LNCAP (cell line): Measurements from ENCODE around the gene C19orf38.

Source experiments
- CTCF ChIP-seq: fragments of 450-650 bp; IDR thresholded peaks from 2 replicates; pipeline ENCODE4 v1.5.1; 2017; ENCODE audit warnings: mild to moderate bottlenecking

C19orf38 gene

DNA sequence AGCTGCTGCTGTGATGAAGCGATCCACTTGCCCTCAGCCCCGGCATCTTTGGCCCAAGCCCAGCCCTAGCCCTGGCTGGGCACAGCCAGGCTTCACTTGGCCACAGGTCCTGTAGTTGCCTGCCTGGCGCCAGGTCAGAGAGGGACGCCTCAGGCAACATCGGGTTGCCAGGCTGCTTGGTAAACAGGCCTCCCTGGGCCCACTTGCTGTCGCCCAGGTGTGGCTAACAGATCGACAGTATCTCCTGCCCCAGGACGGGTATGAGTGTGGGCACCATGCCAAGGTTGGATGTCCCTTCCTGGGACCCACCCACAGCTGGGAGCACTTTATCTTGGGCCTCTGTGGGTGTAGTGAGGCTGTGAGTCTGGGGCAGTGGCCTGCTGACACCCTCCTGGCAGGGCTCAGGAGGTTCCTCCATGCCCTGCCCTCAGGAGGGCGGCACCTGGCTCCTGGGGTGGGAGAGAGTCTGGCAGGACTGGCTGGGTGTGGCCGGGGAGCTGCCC lies 51.0 kb downstream of the C19orf38 start:
- no peak for TF ChIP-seq CTCF

GRCh38 chr19:10907925-10908324 lies 59.7 kb downstream of the C19orf38 start:
- TF ChIP-seq CTCF = no peak

GRCh38 chr19:10908380-10908960 lies 60.3 kb downstream of the C19orf38 start:
- no peak for TF ChIP-seq CTCF

DNA sequence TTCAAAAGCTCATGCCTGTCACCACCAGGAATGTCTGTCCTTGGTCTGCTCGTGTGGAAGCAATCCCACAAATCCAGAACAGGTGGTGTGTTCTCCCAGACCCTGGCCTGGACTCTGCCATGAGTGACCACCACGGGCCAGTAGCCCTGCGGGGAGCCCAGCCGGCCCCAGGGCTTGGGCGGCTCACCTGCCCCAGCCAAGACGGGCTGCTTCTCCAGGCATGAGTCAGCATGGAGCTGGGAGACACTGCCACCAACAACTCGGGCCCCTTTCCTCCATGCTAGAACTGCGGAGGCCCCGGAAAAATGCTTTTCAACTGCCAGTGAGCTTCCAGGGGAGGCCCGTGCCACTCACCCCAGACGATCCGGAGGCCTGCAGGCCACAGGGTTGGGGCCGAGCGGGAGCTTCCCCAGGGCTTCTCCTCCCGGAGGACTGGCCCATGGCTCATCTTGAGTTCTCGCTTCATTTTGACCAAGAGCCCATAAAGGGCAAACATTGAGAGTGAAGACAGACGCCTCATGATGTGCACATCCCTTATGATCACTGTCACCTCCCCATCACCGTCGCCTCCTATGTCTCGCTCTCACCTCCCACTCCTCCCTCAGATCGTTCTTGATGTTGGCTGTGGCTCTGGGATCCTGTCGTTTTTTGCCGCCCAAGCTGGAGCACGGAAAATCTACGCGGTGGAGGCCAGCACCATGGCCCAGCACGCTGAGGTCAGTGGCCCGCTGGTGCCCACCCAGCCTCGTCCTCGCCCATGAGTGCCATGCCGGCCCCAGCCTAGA lies 63.6 kb downstream of the C19orf38 start:
- TF ChIP-seq CTCF = no peak

GRCh38 chr19:10912619-10913018 lies 64.4 kb downstream of the C19orf38 start:
- no peak for TF ChIP-seq CTCF

DNA sequence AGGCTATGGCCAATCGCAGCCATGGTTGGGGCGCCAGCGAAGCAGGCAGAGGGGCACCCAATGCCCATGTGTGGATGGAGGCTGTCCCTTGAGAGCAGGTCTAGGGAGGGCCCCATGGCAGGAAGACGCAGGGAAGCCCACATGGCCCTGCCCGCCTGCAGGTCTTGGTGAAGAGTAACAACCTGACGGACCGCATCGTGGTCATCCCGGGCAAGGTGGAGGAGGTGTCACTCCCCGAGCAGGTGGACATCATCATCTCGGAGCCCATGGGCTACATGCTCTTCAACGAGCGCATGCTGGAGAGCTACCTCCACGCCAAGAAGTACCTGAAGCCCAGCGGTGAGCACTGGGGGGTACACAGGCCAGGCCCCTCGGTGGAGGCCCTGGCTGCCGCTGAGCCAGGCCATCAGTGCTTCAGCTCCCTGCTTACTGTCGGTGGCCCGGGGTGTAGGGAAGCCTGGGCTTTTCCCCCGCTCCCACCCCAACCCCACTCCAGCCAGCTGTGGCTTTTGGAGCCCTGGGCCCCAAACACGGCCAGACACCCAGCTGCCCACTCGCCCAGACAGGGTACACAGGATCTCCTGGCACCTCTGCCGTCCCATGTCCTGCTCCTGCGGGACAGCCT lies 65.6 kb downstream of the C19orf38 start:
- TF ChIP-seq CTCF = no peak

- no peak for TF ChIP-seq CTCF
Observed at GRCh38 chr19:10915130-10916091, 67.2 kb downstream of the C19orf38 start.
